ENCODE results near the gene RPS16. TPM values are rescaled to one million over a fixed set of nuclear protein-coding genes. Genes with fewer than 3 reads are reported as not detected.
A peak's percentile ranks its signal among the peaks of the same experiment; 100 is the strongest.
"Not testable (repeated sequence)": the region's sequence is repeated elsewhere in the genome, so short reads cannot be mapped to it uniquely, and the experiment has no call there.

RPS16 gene
- total and polyA plus RNA-seq, 9 of the 15 experiments (the other 6 are each of a cell fraction or from before 2014, with no cell fraction given) = 82.6 to 3,671 (median 2,204) TPM

DNA sequence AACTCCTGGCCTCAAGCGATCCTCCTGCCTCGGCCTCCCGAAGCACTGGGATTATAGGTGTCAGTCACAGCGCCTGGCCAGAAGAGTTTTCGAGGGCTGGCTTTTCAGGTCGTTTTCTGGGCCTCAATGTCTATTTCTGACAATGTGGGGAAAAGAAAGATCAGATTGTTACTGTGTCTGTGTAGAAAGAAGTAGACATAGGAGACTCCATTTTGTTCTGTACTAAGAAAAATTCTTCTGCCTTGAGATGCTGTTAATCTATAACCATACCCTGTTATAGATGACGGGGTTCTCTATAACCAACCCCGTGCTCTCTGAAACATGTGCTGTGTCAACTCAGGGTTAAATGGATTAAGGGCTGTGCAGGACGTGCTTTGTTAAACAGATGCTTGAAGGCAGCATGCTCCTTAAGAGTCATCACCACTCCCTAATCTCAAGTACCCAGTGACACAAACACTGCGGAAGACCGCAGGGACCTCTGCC, 43.6 kb upstream of the RPS16 start:
- H3K9me1 ChIP-seq (ENCODE audit: control insufficient read depth, insufficient read depth, low read length); in situ Hi-C loops (cut with MboI); intact Hi-C loops (cut with micrococcal nuclease); CTCF ChIA-PET (ENCODE audit: low intra/inter-chr PET ratio); POLR2A ChIA-PET; H3K4me3 ChIP-seq; ATAC-seq; H3K9me3 ChIP-seq (replicated peaks; ENCODE audit: control insufficient read depth, insufficient read depth, low read depth, low read length); H3K27me3 ChIP-seq (ENCODE audit: control insufficient read depth in 2 of 2, insufficient read depth in 2 of 2, low read length in 2 of 2); BruUV-seq (replicated peaks); H4K20me1 ChIP-seq (replicated peaks; ENCODE audit: control insufficient read depth, insufficient read depth, low read length): not testable (repeated sequence)
- H3K9ac ChIP-seq (ENCODE audit: insufficient read depth in 1 of 2, low read depth in 2 of 2, low read length in 2 of 2) = peak overlapping the region in 1 of 2 experiments; percentile 99; a peak in 1 of 4 replicates
- peaks cover 28% of the 10 kb centered on the region for H3K79me2 ChIP-seq (ENCODE audit: control insufficient read depth, insufficient read depth, low read length)
- WGBS (ENCODE audit: insufficient coverage, low coverage, missing lambda C conversion rate) = 56% methylated on average over 11 of the region's 11 CpGs
- H3K27ac ChIP-seq (ENCODE audit: extremely low read depth, low read depth, low read length) = peak overlapping the region; percentile 79
- H3K4me1 ChIP-seq (replicated peaks in 1 of 2; ENCODE audit: control insufficient read depth in 2 of 2, insufficient read depth in 2 of 2, low read length in 2 of 2) = peaks cover 11 to 17% of the 10 kb centered on the region in 2 experiments; a peak in 4 of 5 replicates
- peaks cover 53% of the 10 kb centered on the region for H3K36me3 ChIP-seq (ENCODE audit: control insufficient read depth, insufficient read depth, low read length)
- FAIRE-seq (peak; percentile 95), DNase-seq (ENCODE audit: extremely low read depth in 1 of 4, low spot score in 3 of 4) (peak in 1 of 4 experiments; percentile 20)
- peak overlapping the region; percentile 93 for H2AFZ ChIP-seq (ENCODE audit: low read depth, low read length)
- peak overlapping the region; percentile 60 for H3K4me2 ChIP-seq (ENCODE audit: insufficient read depth, low read length)
- TF ChIP-seq, protein P1, sequence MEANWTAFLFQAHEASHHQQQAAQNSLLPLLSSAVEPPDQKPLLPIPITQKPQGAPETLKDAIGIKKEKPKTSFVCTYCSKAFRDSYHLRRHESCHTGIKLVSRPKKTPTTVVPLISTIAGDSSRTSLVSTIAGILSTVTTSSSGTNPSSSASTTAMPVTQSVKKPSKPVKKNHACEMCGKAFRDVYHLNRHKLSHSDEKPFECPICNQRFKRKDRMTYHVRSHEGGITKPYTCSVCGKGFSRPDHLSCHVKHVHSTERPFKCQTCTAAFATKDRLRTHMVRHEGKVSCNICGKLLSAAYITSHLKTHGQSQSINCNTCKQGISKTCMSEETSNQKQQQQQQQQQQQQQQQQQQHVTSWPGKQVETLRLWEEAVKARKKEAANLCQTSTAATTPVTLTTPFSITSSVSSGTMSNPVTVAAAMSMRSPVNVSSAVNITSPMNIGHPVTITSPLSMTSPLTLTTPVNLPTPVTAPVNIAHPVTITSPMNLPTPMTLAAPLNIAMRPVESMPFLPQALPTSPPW (CRISPR knock-in tag; IDR thresholded peaks at IDR 0.05) = 0 out of 2 replicates have a peak, but pooled peaks have one; percentile 16
- TF ChIP-seq ZNF134 (CRISPR knock-in tag; conservative IDR thresholded peaks at IDR 0.05) (0 out of 2 replicates have a peak, but pooled peaks have one; percentile 42), PTTG1 (tag; IDR thresholded peaks at IDR 0.05; ENCODE audit: low read depth) (peak; percentile 72), ZNF175 (CRISPR knock-in tag; IDR thresholded peaks at IDR 0.05; ENCODE audit: low read depth) (peak; percentile 61), ZNF76 (CRISPR knock-in tag; IDR thresholded peaks at IDR 0.05; ENCODE audit: borderline replicate concordance) (peak; percentile 46; the same call in 1 of the 2 replicates), DMBX1 (CRISPR knock-in tag; IDR thresholded peaks at IDR 0.05; ENCODE audit: borderline replicate concordance) (peak; percentile 90), CXXC5 (CRISPR knock-in tag; IDR thresholded peaks at IDR 0.05) (peak; percentile 63), CBFA2T3 (IDR thresholded peaks at IDR 0.05) (peak; percentile 47), PYGO2 (tag; IDR thresholded peaks at IDR 0.05) (peak; percentile 52; the same call in 1 of the 2 replicates), CUX1 (CRISPR knock-in tag; IDR thresholded peaks at IDR 0.05) (0 out of 2 replicates have a peak, but pooled peaks have one; percentile 20), TSHZ1 (CRISPR knock-in tag; IDR thresholded peaks at IDR 0.05) (peak; percentile 66; the same call in 1 of the 2 replicates)

All from K562 (cell line).